Measurements from ENCODE around the gene CRYGS.
"Not testable (repeated sequence)": the region's sequence is repeated elsewhere in the genome, so short reads cannot be mapped to it uniquely, and the experiment has no call there.

Gene CRYGS

GRCh38 chr3:186587183-186587582 is 43.0 kb upstream of the CRYGS start:
- no peak for TF ChIP-seq CTCF (IDR thresholded peaks at IDR 0.05)
- no peak for TF ChIP-seq ZFX (IDR thresholded peaks at IDR 0.05; ENCODE audit: borderline replicate concordance)
- H3K27ac ChIP-seq, result no peak overlapping the region

GRCh38 chr3:186586245-186586644 is 42.1 kb upstream of the CRYGS start:
- H3K27ac ChIP-seq, result not testable (repeated sequence)

GRCh38 chr3:186583831-186584230 is 39.7 kb upstream of the CRYGS start:
- TF ChIP-seq ZFX (IDR thresholded peaks at IDR 0.05; ENCODE audit: borderline replicate concordance), result no peak
- TF ChIP-seq CTCF (IDR thresholded peaks at IDR 0.05), result no peak
- no peak overlapping the region for H3K27ac ChIP-seq

GRCh38 chr3:186582541-186582940 is 38.4 kb upstream of the CRYGS start:
- TF ChIP-seq CTCF (IDR thresholded peaks at IDR 0.05), result no peak
- no peak for TF ChIP-seq ZFX (IDR thresholded peaks at IDR 0.05; ENCODE audit: borderline replicate concordance)
- H3K27ac ChIP-seq, result no peak overlapping the region

- TF ChIP-seq CTCF (IDR thresholded peaks at IDR 0.05) (no peak), ZFX (IDR thresholded peaks at IDR 0.05; ENCODE audit: borderline replicate concordance) (no peak)
- H3K27ac ChIP-seq, result no peak overlapping the region
Measured at GRCh38 chr3:186580785-186581184, 36.6 kb upstream of the CRYGS start.

- TF ChIP-seq ZFX (IDR thresholded peaks at IDR 0.05; ENCODE audit: borderline replicate concordance) (no peak), CTCF (IDR thresholded peaks at IDR 0.05) (no peak)
- H3K27ac ChIP-seq, result no peak overlapping the region
Measured at GRCh38 chr3:186577521-186577920, 33.3 kb upstream of the CRYGS start.

- TF ChIP-seq CTCF (IDR thresholded peaks at IDR 0.05) (no peak), ZFX (IDR thresholded peaks at IDR 0.05; ENCODE audit: borderline replicate concordance) (no peak)
- no peak overlapping the region for H3K27ac ChIP-seq
Measured at GRCh38 chr3:186571644-186572013, 27.4 kb upstream of the CRYGS start.

- no peak for TF ChIP-seq ZFX (IDR thresholded peaks at IDR 0.05; ENCODE audit: borderline replicate concordance)
- no peak for TF ChIP-seq CTCF (IDR thresholded peaks at IDR 0.05)
- H3K27ac ChIP-seq, result peak overlapping the region; percentile 63
Measured at GRCh38 chr3:186570941-186571643, 26.9 kb upstream of the CRYGS start.
